Activated CD4-positive, alpha-beta T cell treated with anti-CD3 and anti-CD28 coated beads, Interleukin-2, amount 50 U/mL, for 1 hour (primary cell): ENCODE data around the gene CDHR1.

Experiments used
- DNase-seq: peaks from one replicate; pipeline ENCODE4 v3.0.0-alpha.2; 2020

Gene CDHR1

DNA sequence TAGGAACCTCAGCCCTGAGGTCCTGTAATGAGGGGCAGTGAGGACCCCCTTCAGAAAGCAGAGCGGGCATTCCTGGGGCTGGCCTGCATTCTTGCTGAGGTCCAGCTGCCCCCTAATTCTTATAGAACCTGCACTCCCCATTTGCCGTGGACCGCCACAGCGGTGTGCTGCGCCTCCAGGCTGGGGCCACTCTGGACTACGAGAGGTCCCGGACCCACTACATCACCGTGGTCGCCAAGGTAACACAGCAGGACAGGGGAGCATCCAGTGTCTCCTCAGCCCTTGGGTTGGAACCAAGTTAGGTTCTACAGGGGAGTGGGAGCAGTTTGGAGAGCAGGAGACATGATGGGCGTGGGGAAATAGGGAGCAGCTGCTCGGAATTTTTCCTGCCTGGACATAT is 7.3 kb downstream of the CDHR1 start:
- no peak for DNase-seq

DNA sequence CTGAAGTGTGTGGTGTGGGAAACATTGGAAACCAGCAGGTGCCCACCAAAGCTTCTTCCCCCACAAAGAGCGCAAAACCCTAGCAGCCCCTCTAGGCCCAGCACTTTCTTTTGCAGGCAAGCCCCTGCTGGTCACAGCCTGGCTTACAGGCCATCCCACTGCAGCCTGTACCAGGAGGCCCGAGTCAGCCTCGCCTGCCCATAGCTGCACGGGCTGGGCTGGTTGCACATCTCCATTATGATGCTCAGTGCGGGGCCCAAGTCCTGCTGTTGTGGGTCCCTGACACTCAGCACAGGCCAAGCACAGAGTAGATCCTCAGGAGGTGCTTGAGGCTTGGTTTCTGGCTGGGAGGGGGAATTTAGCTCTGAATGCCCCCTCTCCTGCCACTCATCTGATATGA is 8.0 kb downstream of the CDHR1 start:
- no peak for DNase-seq

- no peak for DNase-seq
Measured at GRCh38 chr10:84204122-84204521, 9.8 kb downstream of the CDHR1 start.

- no peak for DNase-seq
Measured at GRCh38 chr10:84204610-84205009, 10.3 kb downstream of the CDHR1 start.

GRCh38 chr10:84205049-84205852 is 10.9 kb downstream of the CDHR1 start:
- DNase-seq: peak; percentile 63

GRCh38 chr10:84205853-84206525 is 11.7 kb downstream of the CDHR1 start:
- DNase-seq: no peak

GRCh38 chr10:84208023-84208422 is 13.7 kb downstream of the CDHR1 start:
- DNase-seq: no peak

GRCh38 chr10:84211566-84211965 is 17.2 kb downstream of the CDHR1 start:
- no peak for DNase-seq

DNA sequence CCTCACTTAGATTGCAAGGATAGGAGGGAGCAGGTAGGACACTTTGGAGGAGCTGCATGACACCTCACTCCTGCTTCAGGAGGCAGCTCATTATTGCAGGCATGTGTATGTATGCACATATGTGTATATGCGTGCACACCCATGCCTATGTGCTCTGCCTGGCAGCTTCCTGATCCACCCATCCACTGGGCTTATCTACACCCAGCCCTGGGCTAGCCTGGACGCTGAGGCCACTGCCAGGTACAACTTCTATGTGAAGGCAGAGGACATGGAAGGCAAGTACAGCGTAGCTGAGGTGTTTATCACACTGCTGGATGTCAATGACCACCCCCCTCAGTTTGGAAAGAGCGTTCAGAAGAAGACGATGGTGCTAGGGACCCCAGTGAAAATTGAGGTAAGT is 17.7 kb downstream of the CDHR1 start:
- DNase-seq: no peak

- no peak for DNase-seq
Measured at GRCh38 chr10:84213076-84213475, 18.7 kb downstream of the CDHR1 start.

- DNase-seq: no peak
Measured at GRCh38 chr10:84214046-84214572, 19.8 kb downstream of the CDHR1 start.

DNA sequence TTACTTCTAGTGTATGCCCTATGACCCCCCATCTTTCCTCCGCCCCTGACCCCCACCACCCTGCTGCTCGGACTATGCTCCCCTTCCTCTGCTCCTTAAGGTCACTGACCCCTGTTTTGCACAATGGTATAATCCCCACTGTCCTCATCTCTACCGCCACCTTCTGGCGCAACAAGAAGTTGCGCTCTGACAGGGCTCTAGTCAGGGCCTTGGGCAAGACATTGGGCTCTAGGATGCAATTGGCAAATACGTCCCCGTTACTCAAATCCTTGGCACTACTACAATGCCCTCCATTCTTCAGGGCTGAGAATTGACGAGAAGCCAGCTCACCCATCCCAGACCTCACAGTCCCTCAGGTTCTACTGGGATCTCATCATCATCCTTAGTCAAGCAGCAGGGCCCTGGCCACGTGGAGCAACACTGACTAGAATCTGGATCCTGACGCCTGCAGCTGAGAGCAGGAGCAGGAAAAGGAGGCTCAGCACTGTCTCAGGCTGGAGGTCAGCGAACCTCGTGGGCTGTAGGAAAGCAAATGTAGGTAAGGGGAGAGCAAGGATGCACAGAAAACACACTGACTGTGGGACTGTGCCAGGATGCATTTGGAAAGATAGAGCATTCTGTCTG is 20.4 kb downstream of the CDHR1 start:
- DNase-seq: peak; percentile 18

- DNase-seq: no peak
Measured at GRCh38 chr10:84216834-84217233, 22.5 kb downstream of the CDHR1 start.

DNA sequence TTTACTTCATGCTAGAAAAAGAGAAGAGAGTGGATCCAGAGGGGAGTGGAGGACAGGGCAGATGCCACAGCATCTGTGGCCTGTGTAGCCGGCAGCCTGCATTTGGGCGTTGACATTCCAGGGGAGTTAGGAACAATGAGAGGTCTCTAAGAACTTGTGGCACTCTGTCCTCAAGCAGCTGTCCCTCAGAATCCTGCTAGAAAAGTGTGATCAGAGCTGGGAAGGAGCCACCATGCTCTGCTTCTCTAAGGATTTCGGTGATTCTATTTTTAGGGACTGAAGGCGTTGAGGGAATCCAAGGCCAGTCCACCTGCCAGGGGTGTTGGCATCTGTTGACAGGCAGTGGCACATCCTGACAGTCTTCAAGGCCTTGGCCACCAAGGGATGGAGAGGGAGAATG is 23.4 kb downstream of the CDHR1 start:
- no peak for DNase-seq

- DNase-seq: no peak
Measured at GRCh38 chr10:84221916-84222315, 27.6 kb downstream of the CDHR1 start.

DNA sequence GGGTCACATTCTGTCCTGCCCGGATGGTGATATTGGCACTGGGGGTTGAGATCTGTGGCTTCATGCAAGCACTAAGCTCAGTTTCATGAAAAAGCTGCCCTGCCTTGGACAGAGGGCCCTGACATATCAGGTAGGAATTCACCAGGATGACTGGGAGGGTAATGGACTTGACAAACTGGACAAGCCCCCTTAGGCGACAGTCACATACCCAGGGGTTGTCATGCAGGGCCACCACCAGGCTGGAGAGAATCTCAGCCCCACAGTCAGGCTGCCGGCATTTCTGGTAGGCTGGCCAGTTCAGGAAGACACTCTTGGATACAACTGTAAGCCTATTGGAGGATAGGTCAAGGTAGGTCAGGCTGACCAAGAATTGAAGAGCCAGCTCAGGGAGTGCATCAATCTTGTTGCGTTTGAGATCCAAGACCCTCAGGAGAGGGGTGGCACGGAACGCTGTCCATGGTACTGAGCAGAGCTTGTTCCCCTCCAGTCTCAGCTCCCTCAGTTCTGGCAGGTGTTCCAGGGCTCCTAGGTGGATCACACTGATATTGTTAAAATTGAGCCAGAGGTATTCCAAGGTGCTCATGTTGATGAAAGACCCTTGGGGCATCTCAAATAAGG is 30.2 kb downstream of the CDHR1 start:
- DNase-seq: no peak

DNA sequence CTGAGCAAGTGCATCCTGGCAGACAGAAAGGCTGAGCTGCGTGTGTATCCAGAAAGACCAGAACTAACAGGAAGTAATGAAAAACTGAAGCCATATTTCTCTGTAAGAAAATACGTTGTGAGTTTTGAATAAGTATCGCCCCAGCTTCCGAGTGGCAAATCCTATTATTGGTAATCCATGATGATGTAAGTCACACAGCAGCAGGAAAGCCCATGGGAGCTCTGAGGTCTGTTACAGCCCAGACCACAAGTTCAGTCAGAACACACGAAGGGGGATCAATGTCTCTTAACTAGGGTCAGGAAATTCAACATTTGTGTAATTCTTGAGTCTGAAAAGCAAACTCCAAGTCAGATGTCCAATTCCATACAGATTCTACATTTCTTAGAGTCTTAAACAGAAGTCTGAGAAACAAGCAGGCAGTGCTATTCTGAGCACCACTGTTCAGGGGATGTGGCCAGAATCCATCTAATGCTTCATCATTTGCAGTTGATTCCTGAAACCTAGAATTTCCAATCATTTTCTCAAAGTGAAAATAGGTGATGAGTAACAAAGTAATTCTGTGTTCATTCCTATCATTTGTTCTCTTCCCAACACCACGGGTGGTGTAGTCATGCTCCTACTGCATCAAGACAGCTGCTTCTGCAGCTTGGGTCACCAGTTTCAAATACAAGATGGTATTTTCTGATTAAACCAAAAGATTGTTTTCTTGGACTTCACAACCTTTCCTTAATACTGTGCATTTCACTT is 31.3 kb downstream of the CDHR1 start, which contains the start of gene LRIT2:
Gene LRIT2, minus strand, starts transcription at position 118 of the 747 bp plus-strand sequence. Its CDS starts 24 bp downstream, at position 94.
- no peak for DNase-seq

GRCh38 chr10:84226616-84227015 is 32.3 kb downstream of the CDHR1 start:
- no peak for DNase-seq

GRCh38 chr10:84227810-84228209 is 33.5 kb downstream of the CDHR1 start:
- DNase-seq: no peak

GRCh38 chr10:84230359-84230758 is 36.0 kb downstream of the CDHR1 start:
- no peak for DNase-seq

- no peak for DNase-seq
Measured at GRCh38 chr10:84232376-84232775, 38.0 kb downstream of the CDHR1 start.

GRCh38 chr10:84233940-84234339 is 39.6 kb downstream of the CDHR1 start:
- DNase-seq: no peak
